Natural killer cell (primary cell): Measurements from ENCODE around the gene NUMBL. TPM values are rescaled to one million over a fixed set of nuclear protein-coding genes. Genes with fewer than 3 reads are reported as not detected.
"Not testable (repeated sequence)": the region's sequence is repeated elsewhere in the genome, so short reads cannot be mapped to it uniquely, and the experiment has no call there.

ENCODE experiments used
- ATAC-seq, 3 donors: fragments of 150-1000 bp in 2 of 3; fragments of 200-7000 bp in 1 of 3; cut with Tn5 transposase; 1 replicate in 1 of 3; 2 replicates in 2 of 3; pipeline ENCODE4 v1.10.0; 2021; ENCODE audit warnings: mild to moderate bottlenecking in 2 of 3, moderate library complexity in 2 of 3
- DNase-seq, 2 donors: peaks; one replicate each; pipeline versions ENCODE4 v3.0.0 to v3.0.0-alpha.2; 2013 to 2021; ENCODE audit warnings: mixed read lengths in 1 of 2
- H3K27ac ChIP-seq: one replicate; pipeline ENCODE4 v1.5.1; 2013; ENCODE audit warnings: mild to moderate bottlenecking, low read length
- H3K27me3 ChIP-seq: one replicate; pipeline ENCODE4 v1.6.1; 2013; ENCODE audit warnings: low read length; ENCODE audit not compliant: control insufficient read depth, insufficient read depth
- H3K36me3 ChIP-seq: one replicate; pipeline ENCODE4 v1.6.1; 2013; ENCODE audit warnings: low read length; ENCODE audit not compliant: control insufficient read depth, insufficient read depth
- H3K4me1 ChIP-seq: one replicate; pipeline ENCODE4 v1.6.1; 2013; ENCODE audit warnings: low read length; ENCODE audit not compliant: control insufficient read depth, insufficient read depth
- H3K4me3 ChIP-seq: one replicate; pipeline ENCODE4 v1.5.1; 2013; ENCODE audit warnings: low read length
- H3K9me3 ChIP-seq: one replicate; pipeline ENCODE4 v1.6.1; 2013; ENCODE audit warnings: low read length; ENCODE audit not compliant: control insufficient read depth, insufficient read depth
- H3K27ac Mint-ChIP-seq, 2 donors: one replicate each; pipeline ENCODE4 v1.8.0; 2022; ENCODE audit warnings: mild to moderate bottlenecking in 2 of 2, mixed read lengths in 2 of 2, moderate library complexity in 1 of 2
- H3K27me3 Mint-ChIP-seq, 2 donors: one replicate each; pipeline ENCODE4 v1.8.0; 2022; ENCODE audit warnings: low read depth in 2 of 2, mixed read lengths in 2 of 2
- H3K36me3 Mint-ChIP-seq: one replicate; pipeline ENCODE4 v1.8.0; 2022; ENCODE audit warnings: mixed read lengths
- H3K4me1 Mint-ChIP-seq, 2 donors: one replicate each; pipeline ENCODE4 v1.8.0; 2022; ENCODE audit warnings: mixed read lengths in 2 of 2
- H3K4me3 Mint-ChIP-seq: one replicate; pipeline ENCODE4 v1.8.0; 2022; ENCODE audit warnings: mild to moderate bottlenecking, moderate library complexity, mixed read lengths
- H3K9me3 Mint-ChIP-seq, 2 donors: one replicate each; pipeline ENCODE4 v1.8.0; 2022; ENCODE audit warnings: mixed read lengths in 2 of 2
- WGBS: methylation state at CpG from one replicate; pipeline ENCODE4 v1.1.7; 2013; ENCODE audit warnings: missing lambda C conversion rate; ENCODE audit not compliant: insufficient coverage; 5-methylcytosine and 5-hydroxymethylcytosine counted together
- intact Hi-C: fragments of 100-400 bp; cut with micrococcal nuclease; formaldehyde crosslinking; loops from one replicate; pipeline ENCODE4 v1.14.2; 2022
- total RNA-seq, 4 donors: library from RNA; stranded (reverse); fragments of 120-200 nt in 1 of 4; gene quantifications; one replicate each; pipeline versions ENCODE4 v1.2.3 to v1.2.4, GENCODE V29; 2013 to 2022
- TF ChIP-seq, protein P1 (sequence below): fragments of 200-600 bp; IDR thresholded peaks from one replicate; pipeline ENCODE4 v1.8.0; 2022; ENCODE audit warnings: antibody characterized with exemption

NUMBL gene
- total RNA-seq, 3 donors from 2014 or later (not counting 1 experiment from before 2014, with no cell fraction given), result 9.9 to 19.5 (median 10.2) TPM

DNA sequence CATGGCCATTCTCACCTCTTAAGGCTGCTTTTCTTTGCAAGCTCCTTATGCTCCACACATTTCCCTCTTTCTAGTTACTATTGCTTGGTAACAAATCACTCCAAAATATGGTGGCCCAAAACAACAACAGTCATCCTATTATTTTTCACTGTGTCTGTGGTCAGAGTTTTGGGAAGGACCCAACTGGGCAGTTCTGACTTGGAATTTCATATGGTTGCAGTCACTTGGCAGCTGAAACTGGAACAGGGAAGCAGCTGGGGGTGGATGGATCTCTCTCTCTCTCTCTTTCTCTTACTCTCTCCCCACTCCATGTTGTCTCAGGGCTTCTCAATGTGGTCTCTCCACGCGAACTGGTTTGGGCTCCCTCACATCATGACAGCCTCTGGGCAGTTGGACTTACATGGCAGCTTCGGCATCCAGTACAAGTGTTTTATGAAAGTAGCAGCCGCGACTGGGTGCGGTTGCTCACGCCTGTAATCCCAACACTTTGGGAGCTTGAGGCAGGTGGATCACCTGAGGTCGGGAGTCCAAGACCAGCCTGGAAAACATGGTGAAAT lies 39.6 kb downstream of the NUMBL start:
- intact Hi-C loops, result no loop called here
- no peak overlapping the region for H3K4me3 Mint-ChIP-seq
- H3K27me3 ChIP-seq, result no peaks in the 10 kb centered on the region
- no peaks in the 10 kb centered on the region for H3K4me1 Mint-ChIP-seq
- TF ChIP-seq, protein P1, sequence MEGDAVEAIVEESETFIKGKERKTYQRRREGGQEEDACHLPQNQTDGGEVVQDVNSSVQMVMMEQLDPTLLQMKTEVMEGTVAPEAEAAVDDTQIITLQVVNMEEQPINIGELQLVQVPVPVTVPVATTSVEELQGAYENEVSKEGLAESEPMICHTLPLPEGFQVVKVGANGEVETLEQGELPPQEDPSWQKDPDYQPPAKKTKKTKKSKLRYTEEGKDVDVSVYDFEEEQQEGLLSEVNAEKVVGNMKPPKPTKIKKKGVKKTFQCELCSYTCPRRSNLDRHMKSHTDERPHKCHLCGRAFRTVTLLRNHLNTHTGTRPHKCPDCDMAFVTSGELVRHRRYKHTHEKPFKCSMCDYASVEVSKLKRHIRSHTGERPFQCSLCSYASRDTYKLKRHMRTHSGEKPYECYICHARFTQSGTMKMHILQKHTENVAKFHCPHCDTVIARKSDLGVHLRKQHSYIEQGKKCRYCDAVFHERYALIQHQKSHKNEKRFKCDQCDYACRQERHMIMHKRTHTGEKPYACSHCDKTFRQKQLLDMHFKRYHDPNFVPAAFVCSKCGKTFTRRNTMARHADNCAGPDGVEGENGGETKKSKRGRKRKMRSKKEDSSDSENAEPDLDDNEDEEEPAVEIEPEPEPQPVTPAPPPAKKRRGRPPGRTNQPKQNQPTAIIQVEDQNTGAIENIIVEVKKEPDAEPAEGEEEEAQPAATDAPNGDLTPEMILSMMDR, result no peak
- H3K27ac Mint-ChIP-seq, result no peak overlapping the region
- no peaks in the 10 kb centered on the region for H3K36me3 ChIP-seq
- no peaks in the 10 kb centered on the region for H3K9me3 ChIP-seq
- H3K4me1 ChIP-seq, result no peaks in the 10 kb centered on the region
- no peak for ATAC-seq
- H3K4me3 ChIP-seq, result no peak overlapping the region
- DNase-seq, result no peak
- H3K36me3 Mint-ChIP-seq, result no peaks in the 10 kb centered on the region
- no peaks in the 10 kb centered on the region for H3K9me3 Mint-ChIP-seq
- 95% methylated on average over 8 of the region's 8 CpGs for WGBS
- no peaks in the 10 kb centered on the region for H3K27me3 Mint-ChIP-seq
- H3K27ac ChIP-seq, result no peak overlapping the region

DNA sequence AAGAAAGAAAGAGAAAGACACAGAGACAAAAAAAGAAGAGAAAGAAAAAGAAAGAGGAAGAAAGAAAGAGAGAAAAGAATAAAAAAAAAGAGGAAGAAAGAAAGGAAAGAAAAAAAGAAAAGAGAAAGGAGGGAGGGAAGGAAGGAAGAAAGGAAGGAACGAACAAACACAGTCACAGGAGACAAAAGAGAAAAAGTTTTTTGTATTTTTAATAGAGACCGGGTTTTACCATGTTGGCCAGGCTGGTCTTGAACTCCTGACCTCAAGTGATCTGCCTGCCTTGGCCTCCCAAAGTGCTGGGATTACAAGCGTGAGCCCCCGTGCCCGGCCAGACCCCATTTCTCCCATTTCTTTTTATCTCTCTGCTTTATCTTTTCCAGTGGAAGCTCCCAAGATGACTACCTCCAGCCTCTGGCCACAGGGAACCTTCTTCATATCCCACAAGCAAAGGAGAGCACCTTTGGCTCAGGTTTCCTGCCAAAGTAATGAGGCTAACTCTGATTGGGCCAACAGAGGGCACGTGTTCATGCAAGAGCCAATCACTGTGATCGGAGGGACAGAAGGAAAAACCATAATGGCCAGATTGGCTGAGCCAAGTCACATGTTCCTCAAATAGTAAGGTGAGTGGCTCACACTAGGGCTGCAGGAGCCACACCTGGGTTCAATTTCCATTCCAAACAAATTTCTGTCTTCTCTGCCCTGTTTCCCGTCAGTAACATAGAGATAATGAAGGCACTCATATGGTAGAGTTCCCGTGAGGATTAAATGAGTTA lies 40.4 kb downstream of the NUMBL start:
- H3K27me3 Mint-ChIP-seq, H3K27ac ChIP-seq, H3K9me3 Mint-ChIP-seq, intact Hi-C loops, H3K4me3 ChIP-seq, H3K36me3 ChIP-seq, DNase-seq, H3K4me1 Mint-ChIP-seq, H3K27ac Mint-ChIP-seq, H3K4me3 Mint-ChIP-seq, H3K4me1 ChIP-seq, ATAC-seq, H3K27me3 ChIP-seq, H3K9me3 ChIP-seq, H3K36me3 Mint-ChIP-seq: not testable (repeated sequence)
- WGBS, result 90% methylated on average over 8 of the region's 9 CpGs

GRCh38 chr19:40646743-40647254 lies 43.7 kb downstream of the NUMBL start:
- Histone ChIP-seq H3K9me3 (no peaks in the 10 kb centered on the region), H3K36me3 (no peaks in the 10 kb centered on the region), H3K27me3 (no peaks in the 10 kb centered on the region), H3K27ac (no peak overlapping the region), H3K4me3 (no peak overlapping the region), H3K4me1 (no peaks in the 10 kb centered on the region)
- intact Hi-C loops, result no loop called here
- no peak for ATAC-seq
- H3K9me3 Mint-ChIP-seq, result no peaks in the 10 kb centered on the region
- WGBS, result 88% methylated on average over 4 of the region's 5 CpGs
- H3K4me3 Mint-ChIP-seq, result no peak overlapping the region
- no peaks in the 10 kb centered on the region for H3K27me3 Mint-ChIP-seq
- no peak overlapping the region for H3K27ac Mint-ChIP-seq
- no peaks in the 10 kb centered on the region for H3K36me3 Mint-ChIP-seq
- DNase-seq, result no peak
- no peaks in the 10 kb centered on the region for H3K4me1 Mint-ChIP-seq
- TF ChIP-seq, protein P1, result no peak

DNA sequence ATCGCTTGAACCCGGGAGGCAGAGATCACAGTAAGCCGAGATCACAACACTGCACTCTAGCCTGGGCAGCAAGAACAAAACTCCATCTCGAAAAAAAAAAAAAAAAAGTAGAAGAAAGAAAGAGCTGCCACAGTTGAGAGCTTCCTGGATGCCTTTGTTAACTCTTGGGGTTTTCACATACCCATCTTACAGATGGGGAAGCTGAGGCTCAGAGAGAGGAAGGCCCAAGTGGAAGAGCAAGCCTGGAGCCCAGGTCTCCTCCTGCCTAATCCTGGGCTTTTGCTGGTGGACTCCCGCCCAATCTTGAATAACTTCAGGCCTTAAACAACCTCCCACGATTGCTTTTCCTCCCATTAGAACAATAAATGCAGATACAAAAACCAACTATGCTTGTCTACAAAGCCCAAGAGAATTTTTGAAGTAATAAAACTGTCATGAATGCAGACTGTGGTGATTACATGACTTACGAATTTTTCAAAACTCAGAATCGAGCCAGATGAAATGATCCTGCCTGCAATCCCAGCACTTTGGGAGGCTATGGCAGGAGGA lies 47.6 kb downstream of the NUMBL start:
- DNase-seq (no peak), ATAC-seq (no peak)
- H3K36me3 Mint-ChIP-seq, result no peaks in the 10 kb centered on the region
- TF ChIP-seq, protein P1, result no peak
- Histone ChIP-seq H3K27me3 (no peaks in the 10 kb centered on the region), H3K36me3 (no peaks in the 10 kb centered on the region), H3K27ac (no peak overlapping the region), H3K4me3 (no peak overlapping the region), H3K9me3 (no peaks in the 10 kb centered on the region), H3K4me1 (no peaks in the 10 kb centered on the region)
- no peaks in the 10 kb centered on the region for H3K27me3 Mint-ChIP-seq
- intact Hi-C loops, result no loop called here
- H3K4me1 Mint-ChIP-seq, result no peaks in the 10 kb centered on the region
- H3K9me3 Mint-ChIP-seq, result no peaks in the 10 kb centered on the region
- no peak overlapping the region for H3K27ac Mint-ChIP-seq
- no peak overlapping the region for H3K4me3 Mint-ChIP-seq
- WGBS, result 91% methylated on average over 5 of the region's 8 CpGs
